Left colon (tissue), 2 donors: ENCODE measurements around the gene ATOSB. TPM values are rescaled to one million over a fixed set of nuclear protein-coding genes. Genes with fewer than 3 reads are reported as not detected.

Experiments used
- ATAC-seq: fragments of 200-7000 bp; cut with Tn5 transposase; one replicate; pipeline ENCODE4 v1.9.1; 2020; ENCODE audit warnings: mild to moderate bottlenecking, moderate library complexity
- DNase-seq, 2 donors: peaks; one replicate each; pipeline ENCODE4 v3.0.0-alpha.2; 2020
- intact Hi-C, 2 donors: fragments of 100-400 bp; cut with DNase I in 1 of 2; cut with micrococcal nuclease in 1 of 2; formaldehyde crosslinking; loops; one replicate each; pipeline versions ENCODE4 v1.11.2 to v1.14.0; 2022; cut with DNase I, micrococcal nuclease
- total RNA-seq, 2 donors: library from RNA; stranded (reverse); fragmentation: NEBNext Ultra II Directional; extraction: Animal tissue kit (Norgen Biotek cat#: 25700); gene quantifications; one replicate each; pipeline ENCODE4 v1.2.1, GENCODE V29; 2021
- donor health status: DM: no; HTN: no; CAD: no.
- donor health status: DM: yes; HTN: yes; CAD: no.

Gene ATOSB
- total RNA-seq, 2 donors from 2014 or later, result 38.4 to 46.4 TPM

- intact Hi-C loops, result loop anchor here in 1 of 2 donors (5.0 kb wide), 2 partner anchors 142 to 362 kb away; no protein-coding TSS in a partner anchor
- DNase-seq, result peak; percentile 78 to 83
- ATAC-seq, result peak; percentile 37
Measured at GRCh38 chr9:35114840-35115628, 628 bp downstream of the ATOSB start.

- ATAC-seq (peak; percentile 43), DNase-seq (peak; percentile 83 to 95)
- intact Hi-C loops, result no loop called here
Measured at GRCh38 chr9:35114113-35114839, 1.4 kb downstream of the ATOSB start.

- no peak for ATAC-seq
- intact Hi-C loops, result no loop called here
- peak in 1 of 2 donors; percentile 32 for DNase-seq
Measured at GRCh38 chr9:35112257-35113020, 3.2 kb downstream of the ATOSB start.

- ATAC-seq (peak; percentile 63), DNase-seq (peak; percentile 98 to 99)
- intact Hi-C loops, result no loop called here
Measured at GRCh38 chr9:35111001-35111933, 4.4 kb downstream of the ATOSB start.

GRCh38 chr9:35110327-35110761 is 5.3 kb downstream of the ATOSB start:
- no peak for DNase-seq
- intact Hi-C loops, result no loop called here
- ATAC-seq, result no peak

GRCh38 chr9:35108946-35109575 is 6.6 kb downstream of the ATOSB start:
- intact Hi-C loops, result no loop called here
- DNase-seq, result no peak
- no peak for ATAC-seq

- intact Hi-C loops, result no loop called here
- ATAC-seq, result no peak
- DNase-seq, result no peak
Measured at GRCh38 chr9:35108461-35108860, 7.2 kb downstream of the ATOSB start.

GRCh38 chr9:35107297-35108290 is 8.1 kb downstream of the ATOSB start:
- no peak for DNase-seq
- intact Hi-C loops, result no loop called here
- no peak for ATAC-seq

- no peak for ATAC-seq
- no peak for DNase-seq
- intact Hi-C loops, result no loop called here
Measured at GRCh38 chr9:35106343-35106730, 9.3 kb downstream of the ATOSB start.

GRCh38 chr9:35105571-35106342 is 9.9 kb downstream of the ATOSB start:
- no peak for ATAC-seq
- intact Hi-C loops, result no loop called here

GRCh38 chr9:35105126-35105525 is 10.5 kb downstream of the ATOSB start:
- intact Hi-C loops, result no loop called here
- no peak for DNase-seq
- no peak for ATAC-seq

More at GRCh38 chr9:35105571-35106342, 9.9 kb downstream of the ATOSB start:
- no peak for DNase-seq

GRCh38 chr9:35104586-35104985 is 11.1 kb downstream of the ATOSB start:
- no peak for DNase-seq
- no peak for ATAC-seq
- intact Hi-C loops, result no loop called here

- ATAC-seq, result no peak
- DNase-seq, result no peak
- intact Hi-C loops, result no loop called here
Measured at GRCh38 chr9:35103660-35104191, 11.9 kb downstream of the ATOSB start.

- intact Hi-C loops, result no loop called here
- ATAC-seq, result peak; percentile 98
- peak; percentile 93 to 95 for DNase-seq
Measured at GRCh38 chr9:35102769-35103659, 12.6 kb downstream of the ATOSB start, which contains the start of gene STOML2. Gene STOML2 (minus strand): TSS chr9:35103131. CDS start chr9:35103094, 37 bp downstream.

- ATAC-seq, result peak; percentile 19
- DNase-seq, result no peak
- intact Hi-C loops, result no loop called here
Measured at GRCh38 chr9:35102465-35102768, 13.2 kb downstream of the ATOSB start.
